ENCODE data around the gene CDK11B.

The CDK11B gene

GRCh38 chr1:1613509-1614082 lies 45.2 kb downstream of the CDK11B start:
- TF ChIP-seq GATA2 (IDR thresholded peaks at IDR 0.05; ENCODE audit: low read depth, low read length): no peak
- TF ChIP-seq GATA3 (IDR thresholded peaks at IDR 0.05; ENCODE audit: low read depth, low read length): no peak

GRCh38 chr1:1612104-1612400 lies 46.8 kb downstream of the CDK11B start:
- TF ChIP-seq GATA3 (IDR thresholded peaks at IDR 0.05; ENCODE audit: low read depth, low read length) (no peak), GATA2 (IDR thresholded peaks at IDR 0.05; ENCODE audit: low read depth, low read length) (no peak)

- TF ChIP-seq GATA3 (IDR thresholded peaks at IDR 0.05; ENCODE audit: low read depth, low read length): no peak
- TF ChIP-seq GATA2 (IDR thresholded peaks at IDR 0.05; ENCODE audit: low read depth, low read length): no peak
Observed at GRCh38 chr1:1610796-1611195, 48.0 kb downstream of the CDK11B start.

GRCh38 chr1:1609822-1610485 lies 48.9 kb downstream of the CDK11B start:
- TF ChIP-seq GATA3 (IDR thresholded peaks at IDR 0.05; ENCODE audit: low read depth, low read length) (no peak), GATA2 (IDR thresholded peaks at IDR 0.05; ENCODE audit: low read depth, low read length) (no peak)

GRCh38 chr1:1606232-1606631 lies 52.6 kb downstream of the CDK11B start:
- TF ChIP-seq GATA2 (IDR thresholded peaks at IDR 0.05; ENCODE audit: low read depth, low read length) (no peak), GATA3 (IDR thresholded peaks at IDR 0.05; ENCODE audit: low read depth, low read length) (no peak)

- TF ChIP-seq GATA2 (IDR thresholded peaks at IDR 0.05; ENCODE audit: low read depth, low read length): no peak
Observed at GRCh38 chr1:1605724-1606123, 53.1 kb downstream of the CDK11B start.

GRCh38 chr1:1605034-1605591 lies 53.7 kb downstream of the CDK11B start:
- no peak for TF ChIP-seq GATA3 (IDR thresholded peaks at IDR 0.05; ENCODE audit: low read depth, low read length)
- no peak for TF ChIP-seq GATA2 (IDR thresholded peaks at IDR 0.05; ENCODE audit: low read depth, low read length)

GRCh38 chr1:1604374-1605033 lies 54.3 kb downstream of the CDK11B start:
- TF ChIP-seq GATA2 (IDR thresholded peaks at IDR 0.05; ENCODE audit: low read depth, low read length) (no peak), GATA3 (IDR thresholded peaks at IDR 0.05; ENCODE audit: low read depth, low read length) (no peak)

- TF ChIP-seq GATA3 (IDR thresholded peaks at IDR 0.05; ENCODE audit: low read depth, low read length) (no peak), GATA2 (IDR thresholded peaks at IDR 0.05; ENCODE audit: low read depth, low read length) (no peak)
Observed at GRCh38 chr1:1603671-1604373, 55.0 kb downstream of the CDK11B start.

GRCh38 chr1:1602968-1603506 lies 55.8 kb downstream of the CDK11B start:
- TF ChIP-seq GATA3 (IDR thresholded peaks at IDR 0.05; ENCODE audit: low read depth, low read length) (no peak), GATA2 (IDR thresholded peaks at IDR 0.05; ENCODE audit: low read depth, low read length) (no peak)

GRCh38 chr1:1602304-1602967 lies 56.4 kb downstream of the CDK11B start:
- no peak for TF ChIP-seq GATA3 (IDR thresholded peaks at IDR 0.05; ENCODE audit: low read depth, low read length)
- no peak for TF ChIP-seq GATA2 (IDR thresholded peaks at IDR 0.05; ENCODE audit: low read depth, low read length)

GRCh38 chr1:1601564-1602303 lies 57.1 kb downstream of the CDK11B start:
- no peak for TF ChIP-seq GATA3 (IDR thresholded peaks at IDR 0.05; ENCODE audit: low read depth, low read length)
- TF ChIP-seq GATA2 (IDR thresholded peaks at IDR 0.05; ENCODE audit: low read depth, low read length): no peak
